Hepatocyte (in vitro differentiated cells): ENCODE results near the gene PDK1.

Source experiments
- EZH2 ChIP-seq: fragments of 200-600 bp; sonication (generic); IDR thresholded peaks from 2 replicates; pipeline ENCODE4 v1.6.1; 2016; ENCODE audit warnings: antibody characterized with exemption, mild to moderate bottlenecking, borderline replicate concordance
- EZH2phosphoT487 ChIP-seq: fragments of 200-600 bp; sonication (generic); IDR thresholded peaks from one replicate; pipeline ENCODE4 v1.6.1; 2018; ENCODE audit warnings: antibody characterized with exemption, mild to moderate bottlenecking, low read depth, moderate library complexity; ENCODE audit not compliant: unreplicated experiment, severe bottlenecking

GRCh38 chr2:172578054-172578453 lies 22.2 kb downstream of the PDK1 start:
- no peak for TF ChIP-seq EZH2phosphoT487
- TF ChIP-seq EZH2, result no peak
